Measurements from ENCODE around the gene TIAM1. TPM values are rescaled to one million over a fixed set of nuclear protein-coding genes. Genes with fewer than 3 reads are reported as not detected.

TIAM1 gene
- polyA plus RNA-seq, 4 donors: 12.4 to 18.6 (median 16.4) TPM

DNA sequence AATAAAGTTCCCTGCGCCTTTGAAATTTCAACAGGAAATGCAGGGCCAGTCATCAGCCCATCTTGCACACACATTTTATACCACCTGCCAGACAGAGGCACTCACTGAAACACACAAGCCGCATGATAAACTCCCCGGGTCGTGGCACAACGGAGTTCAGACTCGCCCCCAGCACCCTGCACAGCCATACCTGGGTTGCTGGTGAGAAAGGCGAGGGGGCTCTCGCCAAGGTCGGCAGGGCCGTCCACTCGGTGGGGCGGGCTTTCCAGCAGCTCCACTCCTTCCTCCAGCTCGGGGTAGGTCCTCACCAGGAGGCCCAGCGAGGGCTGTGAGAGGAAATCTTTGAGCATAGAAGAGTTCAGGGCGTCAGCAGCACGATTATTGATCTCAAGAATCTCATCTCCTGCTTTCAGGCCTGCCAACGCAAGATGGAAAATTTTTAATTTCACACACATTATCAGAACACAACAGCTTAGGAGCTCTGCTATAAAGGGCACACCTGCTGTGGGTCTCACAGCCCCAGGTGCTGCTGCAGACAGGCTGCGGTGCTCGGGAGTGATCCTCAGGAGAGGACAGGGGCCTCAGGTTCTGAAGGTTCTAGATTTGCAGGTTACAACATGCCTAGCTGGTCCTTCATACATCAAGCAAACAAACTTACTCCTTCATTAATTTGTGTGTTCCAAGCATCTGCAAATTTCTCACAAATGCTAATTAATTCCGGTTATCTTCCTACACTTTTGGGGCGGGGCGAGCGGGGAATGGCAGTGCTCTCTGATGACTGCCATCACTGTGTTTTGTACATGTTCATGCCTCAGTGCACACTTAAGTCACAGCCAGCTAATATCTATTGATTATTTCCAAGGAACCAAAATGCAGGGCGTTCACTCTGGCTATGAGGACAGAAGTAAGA lies 161.6 kb downstream of the TIAM1 start:
- no peak for DNase-seq (ENCODE audit: low read depth in 4 of 4, low spot score in 3 of 4)

GRCh38 chr21:31181082-31181750 lies 162.8 kb downstream of the TIAM1 start:
- DNase-seq (ENCODE audit: low read depth in 4 of 4, low spot score in 3 of 4): no peak

GRCh38 chr21:31180256-31181081 lies 163.6 kb downstream of the TIAM1 start:
- DNase-seq (ENCODE audit: low read depth in 4 of 4, low spot score in 3 of 4): no peak

- no peak for DNase-seq (ENCODE audit: low read depth in 4 of 4, low spot score in 3 of 4)
Observed at GRCh38 chr21:31176725-31177124, 167.3 kb downstream of the TIAM1 start.

- DNase-seq (ENCODE audit: low read depth in 4 of 4, low spot score in 3 of 4): no peak
Observed at GRCh38 chr21:31176080-31176551, 167.9 kb downstream of the TIAM1 start.

- DNase-seq (ENCODE audit: low read depth in 4 of 4, low spot score in 3 of 4): no peak
Observed at GRCh38 chr21:31173881-31174555, 170.0 kb downstream of the TIAM1 start.

GRCh38 chr21:31172328-31172727 lies 171.7 kb downstream of the TIAM1 start:
- no peak for DNase-seq (ENCODE audit: low read depth in 4 of 4, low spot score in 3 of 4)

- no peak for DNase-seq (ENCODE audit: low read depth in 4 of 4, low spot score in 3 of 4)
Observed at GRCh38 chr21:31164713-31165694, 179.1 kb downstream of the TIAM1 start.

DNA sequence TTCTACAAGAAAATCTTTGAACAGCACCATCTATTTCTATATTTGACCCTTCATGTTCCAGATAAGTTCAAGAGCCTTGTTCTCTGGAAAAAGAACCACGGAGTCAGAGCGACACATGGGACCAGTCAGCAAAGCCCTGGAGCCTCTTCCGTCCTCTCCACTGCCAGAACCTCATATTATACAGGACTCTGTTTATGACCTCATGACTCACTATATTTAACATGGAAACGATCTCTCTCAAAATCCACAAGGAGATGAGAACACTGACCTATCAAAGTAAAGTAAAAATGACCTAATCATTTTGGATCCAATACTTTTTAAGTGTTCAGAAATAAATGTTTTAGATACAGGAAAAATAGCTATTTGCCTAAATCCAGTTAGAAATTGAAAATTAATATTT lies 181.2 kb downstream of the TIAM1 start:
- no peak for DNase-seq (ENCODE audit: low read depth in 4 of 4, low spot score in 3 of 4)

GRCh38 chr21:31162079-31162699 lies 181.9 kb downstream of the TIAM1 start:
- no peak for DNase-seq (ENCODE audit: low read depth in 4 of 4, low spot score in 3 of 4)

DNA sequence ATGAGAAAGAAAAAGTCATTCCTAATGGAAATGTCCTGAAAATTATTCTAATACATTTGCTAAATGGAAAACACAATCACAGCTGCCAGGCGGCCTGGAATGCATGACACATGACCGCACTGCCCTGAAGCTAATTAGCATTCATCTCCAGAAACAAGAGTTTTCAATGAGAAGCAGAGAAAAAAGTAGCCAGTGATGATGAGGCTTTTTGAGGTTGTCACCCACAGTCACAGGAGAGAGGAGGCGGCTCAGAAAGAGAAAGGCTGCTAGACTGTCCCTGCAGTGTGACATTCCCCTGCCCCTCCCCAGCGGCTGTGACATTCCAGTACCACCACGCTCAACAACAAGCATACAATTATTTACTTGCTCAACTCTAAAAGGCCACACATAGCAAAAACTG lies 182.9 kb downstream of the TIAM1 start:
- no peak for DNase-seq (ENCODE audit: low read depth in 4 of 4, low spot score in 3 of 4)

DNA sequence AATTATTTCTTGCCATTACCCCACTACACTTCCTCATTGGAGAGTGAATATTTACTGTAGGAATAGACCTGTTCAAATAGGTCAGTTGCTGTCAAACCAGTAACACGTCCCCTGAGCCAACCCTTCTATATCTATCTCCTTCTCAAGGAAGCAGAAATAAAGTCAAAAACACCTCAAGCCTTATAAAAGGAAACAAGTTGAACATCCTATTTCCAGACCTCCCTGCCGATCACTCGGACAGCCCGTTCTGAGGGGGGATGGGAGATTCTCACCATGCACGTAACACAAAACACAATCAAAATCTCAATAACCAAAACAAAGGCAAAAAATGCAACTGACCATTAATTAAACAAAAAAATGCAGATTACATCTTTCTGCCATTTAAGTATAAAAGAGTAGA lies 184.3 kb downstream of the TIAM1 start:
- no peak for DNase-seq (ENCODE audit: low read depth in 4 of 4, low spot score in 3 of 4)

DNA sequence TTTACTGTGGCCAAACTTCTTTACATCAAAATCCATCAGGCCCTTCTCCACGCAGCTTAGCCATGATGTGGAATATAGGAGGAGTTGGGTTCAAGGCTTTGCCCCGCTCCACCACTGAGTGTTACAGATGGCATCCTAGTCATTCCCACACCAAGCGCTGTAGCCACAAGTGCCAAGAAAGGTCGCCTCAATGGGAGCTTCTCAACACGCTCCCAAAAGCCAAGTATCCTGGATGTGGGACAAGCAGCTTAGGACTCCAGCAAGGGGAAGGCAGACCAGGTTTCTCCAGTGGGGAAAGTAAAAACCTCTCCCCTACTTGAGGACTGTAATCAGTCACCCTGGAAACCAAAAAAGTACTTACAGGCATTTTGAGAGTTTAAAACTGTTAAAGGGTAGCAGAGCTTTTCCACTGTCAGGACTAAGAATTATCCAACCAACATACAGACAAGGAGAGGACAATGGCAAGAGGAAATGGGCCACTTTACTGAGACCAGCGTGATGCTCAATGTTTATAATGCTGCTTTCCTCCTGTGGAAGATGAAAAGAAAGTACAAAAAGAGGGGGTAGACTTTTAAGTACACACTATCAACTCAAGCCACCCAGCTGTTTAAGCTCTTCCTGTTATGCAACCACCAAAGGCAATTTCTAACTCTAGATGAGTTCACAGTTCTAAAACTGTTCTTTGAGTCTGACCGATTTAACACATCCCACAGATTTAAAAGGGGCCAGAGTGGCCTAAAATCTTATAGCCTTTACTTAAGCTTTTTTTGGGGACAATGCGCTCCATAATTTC lies 185.1 kb downstream of the TIAM1 start:
- DNase-seq (ENCODE audit: low read depth in 4 of 4, low spot score in 3 of 4): no peak

GRCh38 chr21:31157756-31158155 lies 186.3 kb downstream of the TIAM1 start:
- no peak for DNase-seq (ENCODE audit: low read depth in 4 of 4, low spot score in 3 of 4)

DNA sequence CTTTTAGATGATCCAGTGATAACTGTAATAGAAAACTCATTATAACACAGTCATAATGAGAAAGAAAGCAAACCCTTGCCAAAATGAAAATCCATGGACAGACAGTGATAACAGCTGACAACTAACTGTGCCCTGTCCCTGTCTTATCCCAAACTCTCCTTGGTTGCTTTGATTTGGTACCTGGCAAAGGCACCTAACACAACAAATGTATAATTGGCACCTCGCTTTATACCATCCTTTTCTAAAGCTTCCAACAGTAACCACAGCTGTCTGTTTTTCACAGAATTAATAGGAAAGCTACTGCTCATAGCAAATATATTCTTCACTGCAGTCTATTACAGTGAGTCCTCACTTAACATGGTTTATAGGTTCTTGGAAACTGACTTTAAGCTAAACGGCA lies 187.4 kb downstream of the TIAM1 start:
- DNase-seq (ENCODE audit: low read depth in 4 of 4, low spot score in 3 of 4): no peak

DNA sequence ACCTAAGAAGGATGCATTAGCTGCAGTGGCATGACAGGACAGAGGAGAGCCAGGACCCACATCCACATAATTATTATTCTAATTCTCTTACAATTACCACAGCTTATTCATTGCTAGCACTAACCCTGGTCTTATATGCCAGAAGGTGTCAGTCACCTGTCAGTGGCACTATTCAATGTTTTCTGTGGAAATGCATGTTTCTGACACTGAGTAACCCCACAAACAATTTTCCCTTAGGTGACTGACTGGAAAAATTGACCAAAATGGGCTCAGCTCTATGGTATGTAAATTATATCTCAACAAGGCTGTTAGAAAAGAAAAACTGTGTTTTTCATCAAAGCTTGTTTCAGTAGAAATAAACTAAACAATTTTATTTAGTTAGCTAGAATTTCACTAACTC lies 187.9 kb downstream of the TIAM1 start:
- DNase-seq (ENCODE audit: low read depth in 4 of 4, low spot score in 3 of 4): no peak

DNA sequence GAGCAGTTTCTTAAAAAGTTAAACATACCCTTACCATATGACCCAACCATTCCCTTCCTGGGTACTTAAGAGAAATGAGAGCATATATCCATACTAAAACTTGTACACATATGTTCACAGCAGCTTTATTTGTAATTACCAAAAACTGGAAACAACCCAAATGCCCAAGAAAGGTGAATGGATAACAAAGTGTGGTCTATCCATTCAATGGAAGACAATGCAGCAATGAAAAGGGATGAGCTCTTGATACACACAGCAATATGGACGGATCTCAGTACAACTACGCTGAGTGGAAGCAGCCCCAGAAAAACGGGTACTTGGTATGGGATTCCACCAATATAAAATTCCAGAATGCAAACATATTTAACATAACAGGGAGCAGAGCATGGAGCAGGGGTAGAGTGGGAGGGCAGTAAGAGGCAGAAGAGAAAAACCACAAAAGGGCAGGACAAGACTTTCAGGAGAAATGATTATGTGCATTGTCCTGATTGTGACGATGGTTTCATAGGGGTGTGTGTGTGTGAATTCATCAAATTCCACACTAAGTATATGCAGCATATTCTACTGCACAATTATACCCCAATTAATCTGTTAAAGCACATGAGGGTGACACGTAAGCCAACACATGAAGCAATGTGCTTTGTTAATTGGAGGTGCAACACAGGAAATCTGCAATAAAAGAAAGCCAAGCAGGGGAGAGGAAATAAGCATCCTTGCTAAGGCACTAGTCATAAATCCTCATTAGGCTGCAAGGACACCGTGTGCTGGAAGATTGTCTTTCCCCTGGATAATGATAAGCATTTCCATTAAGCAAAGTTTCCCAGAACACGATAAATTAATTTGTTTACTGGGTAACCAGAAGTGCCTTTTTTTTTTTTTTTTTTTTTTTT lies 192.7 kb downstream of the TIAM1 start:
- DNase-seq (ENCODE audit: low read depth in 4 of 4, low spot score in 3 of 4): no peak
